ENCODE results near the gene KRTAP21-2. TPM values are rescaled to one million over a fixed set of nuclear protein-coding genes. Genes with fewer than 3 reads are reported as not detected.

KRTAP21-2 gene
- total RNA-seq, result not detected in 3 replicates

- H3K27me3 Mint-ChIP-seq (ENCODE audit: low read depth), result no peaks in the 10 kb centered on the region
- H3K4me1 Mint-ChIP-seq, result no peaks in the 10 kb centered on the region
- H3K9me3 Mint-ChIP-seq, result peaks cover 40% of the 10 kb centered on the region
- no peak within 1 kb of the TSS for H3K27ac Mint-ChIP-seq
- H3K36me3 Mint-ChIP-seq, result no peaks in the 10 kb centered on the region
- no peak for DNase-seq (ENCODE audit: low spot score in 2 of 2, unreplicated experiment in 2 of 2)
- TF ChIP-seq CTCF (IDR thresholded peaks at IDR 0.05; ENCODE audit: unreplicated experiment), result no peak
- H3K4me3 Mint-ChIP-seq, result no peak within 1 kb of the TSS
Observed at GRCh38 chr21:30747159-30747558, at the start of gene KRTAP21-2. KRTAP21-2 (minus strand) TSS chr21:30747259; CDS start chr21:30747202, 57 bp downstream.

- Mint-ChIP-seq H3K27ac (no peak overlapping the region), H3K4me3 (no peak overlapping the region), H3K36me3 (no peaks in the 10 kb centered on the region), H3K9me3 (peaks cover 25% of the 10 kb centered on the region), H3K4me1 (no peaks in the 10 kb centered on the region), H3K27me3 (ENCODE audit: low read depth) (peaks cover 10% of the 10 kb centered on the region)
- no peak for DNase-seq (ENCODE audit: low spot score in 2 of 2, unreplicated experiment in 2 of 2)
- no peak for TF ChIP-seq CTCF (IDR thresholded peaks at IDR 0.05; ENCODE audit: unreplicated experiment)
Observed at GRCh38 chr21:30793581-30794314, 46.7 kb upstream of the KRTAP21-2 start.

GRCh38 chr21:30779249-30779648, 32.2 kb upstream of the KRTAP21-2 start:
- Mint-ChIP-seq H3K4me3 (no peak overlapping the region), H3K36me3 (no peaks in the 10 kb centered on the region), H3K27ac (no peak overlapping the region), H3K9me3 (peaks cover 51% of the 10 kb centered on the region), H3K4me1 (no peaks in the 10 kb centered on the region), H3K27me3 (ENCODE audit: low read depth) (peaks cover 4% of the 10 kb centered on the region)
- no peak for DNase-seq (ENCODE audit: low spot score in 2 of 2, unreplicated experiment in 2 of 2)
- TF ChIP-seq CTCF (IDR thresholded peaks at IDR 0.05; ENCODE audit: unreplicated experiment), result no peak

GRCh38 chr21:30769724-30770431, 22.8 kb upstream of the KRTAP21-2 start:
- H3K4me1 Mint-ChIP-seq, result no peaks in the 10 kb centered on the region
- H3K4me3 Mint-ChIP-seq, result no peak overlapping the region
- TF ChIP-seq CTCF (IDR thresholded peaks at IDR 0.05; ENCODE audit: unreplicated experiment), result no peak
- H3K27ac Mint-ChIP-seq, result no peak overlapping the region
- no peak for DNase-seq (ENCODE audit: low spot score in 2 of 2, unreplicated experiment in 2 of 2)
- H3K27me3 Mint-ChIP-seq (ENCODE audit: low read depth), result no peaks in the 10 kb centered on the region
- peaks cover 42% of the 10 kb centered on the region for H3K9me3 Mint-ChIP-seq
- no peaks in the 10 kb centered on the region for H3K36me3 Mint-ChIP-seq

- Mint-ChIP-seq H3K4me3 (no peak overlapping the region), H3K27me3 (ENCODE audit: low read depth) (no peaks in the 10 kb centered on the region), H3K27ac (no peak overlapping the region), H3K9me3 (peaks cover 63% of the 10 kb centered on the region), H3K36me3 (no peaks in the 10 kb centered on the region), H3K4me1 (no peaks in the 10 kb centered on the region)
- no peak for TF ChIP-seq CTCF (IDR thresholded peaks at IDR 0.05; ENCODE audit: unreplicated experiment)
- DNase-seq (ENCODE audit: low spot score in 2 of 2, unreplicated experiment in 2 of 2), result no peak
Observed at GRCh38 chr21:30760776-30761175, 13.7 kb upstream of the KRTAP21-2 start.

Measured in mesothelial cell of epicardium (in vitro differentiated cells).